ENCODE data around the gene BEND6. TPM values are rescaled to one million over a fixed set of nuclear protein-coding genes. Genes with fewer than 3 reads are reported as not detected.

BEND6 gene
- polyA plus RNA-seq, 1 experiment: 15.4 TPM

- POLR2A ChIA-PET: no interaction called here
- TF ChIP-seq CTCF (IDR thresholded peaks at IDR 0.05; ENCODE audit: low read depth, low read length): no peak
- no peak overlapping the region for H3K4me3 ChIP-seq (ENCODE audit: low read depth, low read length)
- no peak for DNase-seq (ENCODE audit: low read depth, low spot score)
- H3K27ac ChIP-seq (ENCODE audit: low read depth, low read length): no peak overlapping the region
- no peaks in the 10 kb centered on the region for H3K27me3 ChIP-seq (ENCODE audit: control insufficient read depth, insufficient read depth, low read length)
- H3K9me3 ChIP-seq (ENCODE audit: control insufficient read depth, insufficient read depth, low read length): no peaks in the 10 kb centered on the region
- CTCF ChIA-PET: interaction anchor here (1.0 to 3.2 kb wide), 4 partner anchors 9 to 408 kb away, joined by 3 to 17 read pairs (median 8); no protein-coding TSS in a partner anchor
These were observed 37.9 kb upstream of the BEND6 start for GRCh38 chr6:56916849-56917551.

DNA sequence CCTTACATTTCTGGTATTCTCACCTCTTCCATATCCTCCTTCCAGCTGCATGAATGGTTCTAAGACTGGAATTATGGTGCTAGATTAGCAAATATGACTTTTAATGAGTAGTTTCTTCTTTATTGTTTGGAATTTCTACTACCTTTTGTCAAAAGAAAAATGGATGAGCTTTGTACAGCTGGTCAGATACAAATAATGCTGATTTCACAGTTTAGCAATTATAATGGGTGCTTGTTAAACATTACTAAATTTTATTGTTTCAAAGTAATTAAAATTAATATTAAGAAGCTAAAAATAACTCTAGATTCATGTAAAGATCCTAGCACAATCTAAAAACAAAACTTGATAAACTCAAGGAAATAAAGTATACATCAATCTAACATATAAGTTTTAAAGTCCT, 32.3 kb upstream of the BEND6 start:
- ChIA-PET POLR2A (no interaction called here), CTCF (no interaction called here)
- TF ChIP-seq CTCF (IDR thresholded peaks at IDR 0.05; ENCODE audit: low read depth, low read length): no peak
- H3K27ac ChIP-seq (ENCODE audit: low read depth, low read length): no peak overlapping the region
- no peak overlapping the region for H3K4me3 ChIP-seq (ENCODE audit: low read depth, low read length)
- DNase-seq (ENCODE audit: low read depth, low spot score): no peak
- H3K9me3 ChIP-seq (ENCODE audit: control insufficient read depth, insufficient read depth, low read length): no peaks in the 10 kb centered on the region
- no peaks in the 10 kb centered on the region for H3K27me3 ChIP-seq (ENCODE audit: control insufficient read depth, insufficient read depth, low read length)

DNA sequence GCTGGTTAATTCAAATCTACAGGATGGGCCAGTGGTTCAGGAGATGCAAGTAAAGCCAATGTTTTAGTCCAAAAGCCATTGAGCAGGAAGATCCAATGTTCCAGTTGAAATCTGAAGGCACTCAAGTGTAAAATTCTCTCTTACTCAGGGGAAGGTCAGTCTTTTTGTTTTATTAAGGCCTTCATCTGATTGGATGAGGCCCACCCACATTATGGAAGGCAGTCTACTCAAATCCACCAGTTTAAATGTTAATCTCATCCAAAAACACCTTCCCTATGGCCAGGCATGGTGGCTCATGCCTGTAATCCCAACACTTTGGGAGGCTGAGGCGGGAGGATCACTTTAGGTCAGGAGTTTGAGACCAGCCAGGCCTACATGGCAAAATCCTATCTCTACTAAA, 31.3 kb upstream of the BEND6 start:
- TF ChIP-seq CTCF (IDR thresholded peaks at IDR 0.05; ENCODE audit: low read depth, low read length): no peak
- H3K9me3 ChIP-seq (ENCODE audit: control insufficient read depth, insufficient read depth, low read length): no peaks in the 10 kb centered on the region
- H3K27ac ChIP-seq (ENCODE audit: low read depth, low read length): no peak overlapping the region
- POLR2A ChIA-PET: no interaction called here
- no peak for DNase-seq (ENCODE audit: low read depth, low spot score)
- H3K27me3 ChIP-seq (ENCODE audit: control insufficient read depth, insufficient read depth, low read length): no peaks in the 10 kb centered on the region
- CTCF ChIA-PET: no interaction called here
- H3K4me3 ChIP-seq (ENCODE audit: low read depth, low read length): no peak overlapping the region

- H3K9me3 ChIP-seq (ENCODE audit: control insufficient read depth, insufficient read depth, low read length): no peaks in the 10 kb centered on the region
- ChIA-PET CTCF (interaction anchor here (0.5 to 2.5 kb wide), 4 partner anchors 11 to 60 kb away, joined by 3 to 7 read pairs (median 4); partner anchors contain the start of gene BEND6), POLR2A (no interaction called here)
- H3K27ac ChIP-seq (ENCODE audit: low read depth, low read length): no peak overlapping the region
- TF ChIP-seq CTCF (IDR thresholded peaks at IDR 0.05; ENCODE audit: low read depth, low read length): 0 out of 2 replicates have a peak, but pooled peaks have one; percentile 7
- H3K4me3 ChIP-seq (ENCODE audit: low read depth, low read length): no peak overlapping the region
- DNase-seq (ENCODE audit: low read depth, low spot score): no peak
- no peaks in the 10 kb centered on the region for H3K27me3 ChIP-seq (ENCODE audit: control insufficient read depth, insufficient read depth, low read length)
These were observed 27.1 kb upstream of the BEND6 start for GRCh38 chr6:56927538-56928453.

DNA sequence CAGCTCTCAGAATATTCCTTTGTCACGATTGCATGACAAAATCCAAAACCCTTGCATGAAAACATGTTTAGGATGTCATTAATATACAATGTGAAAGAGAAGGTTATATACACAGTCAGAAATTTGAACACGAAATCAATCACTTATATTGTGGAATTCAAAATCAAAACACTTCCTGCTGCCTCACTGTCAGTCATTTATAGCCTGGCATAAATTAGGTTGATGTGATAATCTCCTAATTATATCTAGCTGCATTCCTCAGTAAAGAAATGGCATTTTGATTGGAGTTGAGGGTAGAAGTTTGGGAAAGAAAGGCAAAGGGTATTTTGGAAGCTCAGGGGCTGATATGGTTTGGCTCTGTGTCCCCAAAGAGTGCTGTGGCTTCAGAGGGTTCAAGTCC, 24.1 kb upstream of the BEND6 start:
- DNase-seq (ENCODE audit: low read depth, low spot score): no peak
- no peaks in the 10 kb centered on the region for H3K9me3 ChIP-seq (ENCODE audit: control insufficient read depth, insufficient read depth, low read length)
- ChIA-PET CTCF (interaction anchor here (0.8 kb wide), 1 partner anchor 27 kb away, joined by 4 read pairs; no protein-coding TSS in a partner anchor), POLR2A (no interaction called here)
- no peak overlapping the region for H3K27ac ChIP-seq (ENCODE audit: low read depth, low read length)
- H3K4me3 ChIP-seq (ENCODE audit: low read depth, low read length): no peak overlapping the region
- no peaks in the 10 kb centered on the region for H3K27me3 ChIP-seq (ENCODE audit: control insufficient read depth, insufficient read depth, low read length)
- TF ChIP-seq CTCF (IDR thresholded peaks at IDR 0.05; ENCODE audit: low read depth, low read length): no peak
